A549 (cell line): ENCODE data around the gene ZNF227.

Experiments
- MAFK ChIP-seq: fragments of 450-650 bp; IDR thresholded peaks from 2 replicates; pipeline ENCODE4 v1.6.1; 2014; ENCODE audit not compliant: partially characterized antibody
- MYC ChIP-seq: IDR thresholded peaks from 2 replicates; pipeline ENCODE4 v1.6.1; 2012; ENCODE audit warnings: mild to moderate bottlenecking, inconsistent platforms, low read length, improper control_type of control experiment, borderline replicate concordance
- POLR2A ChIP-seq: IDR thresholded peaks from 2 replicates; pipeline ENCODE4 v1.6.1; 2012; ENCODE audit warnings: mild to moderate bottlenecking, low read length
- TF ChIP-seq, protein P1 (sequence below): fragments of >200 bp; sonication (Bioruptor Twin); formaldehyde crosslinking; IDR thresholded peaks from 3 replicates; pipeline ENCODE4 v1.5.1; 2016

DNA sequence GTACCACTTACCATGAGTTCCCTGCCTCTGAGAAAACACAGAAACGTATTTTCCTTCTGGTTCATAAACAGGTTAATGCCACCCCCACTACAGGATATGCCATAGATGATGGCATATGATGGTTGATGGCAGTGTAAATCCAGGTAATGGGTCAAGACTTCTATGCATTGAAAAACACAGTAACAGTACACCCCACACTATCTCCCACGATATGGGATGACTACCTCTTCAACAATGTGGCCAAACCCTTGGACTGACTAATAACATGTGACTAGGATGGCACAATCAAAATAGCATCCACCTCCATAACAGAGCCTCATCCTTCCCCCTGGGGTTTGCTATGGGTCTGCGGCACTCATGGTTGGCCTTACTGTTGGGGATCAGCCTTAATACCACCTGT lies 70.5 kb downstream of the ZNF227 start:
- TF ChIP-seq, protein P1, sequence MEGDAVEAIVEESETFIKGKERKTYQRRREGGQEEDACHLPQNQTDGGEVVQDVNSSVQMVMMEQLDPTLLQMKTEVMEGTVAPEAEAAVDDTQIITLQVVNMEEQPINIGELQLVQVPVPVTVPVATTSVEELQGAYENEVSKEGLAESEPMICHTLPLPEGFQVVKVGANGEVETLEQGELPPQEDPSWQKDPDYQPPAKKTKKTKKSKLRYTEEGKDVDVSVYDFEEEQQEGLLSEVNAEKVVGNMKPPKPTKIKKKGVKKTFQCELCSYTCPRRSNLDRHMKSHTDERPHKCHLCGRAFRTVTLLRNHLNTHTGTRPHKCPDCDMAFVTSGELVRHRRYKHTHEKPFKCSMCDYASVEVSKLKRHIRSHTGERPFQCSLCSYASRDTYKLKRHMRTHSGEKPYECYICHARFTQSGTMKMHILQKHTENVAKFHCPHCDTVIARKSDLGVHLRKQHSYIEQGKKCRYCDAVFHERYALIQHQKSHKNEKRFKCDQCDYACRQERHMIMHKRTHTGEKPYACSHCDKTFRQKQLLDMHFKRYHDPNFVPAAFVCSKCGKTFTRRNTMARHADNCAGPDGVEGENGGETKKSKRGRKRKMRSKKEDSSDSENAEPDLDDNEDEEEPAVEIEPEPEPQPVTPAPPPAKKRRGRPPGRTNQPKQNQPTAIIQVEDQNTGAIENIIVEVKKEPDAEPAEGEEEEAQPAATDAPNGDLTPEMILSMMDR = no peak
- no peak for TF ChIP-seq POLR2A
- no peak for TF ChIP-seq MAFK
- TF ChIP-seq MYC = no peak
